Neural progenitor cell (in vitro differentiated cells): Measurements from ENCODE around the gene KRT82. TPM values are rescaled to one million over a fixed set of nuclear protein-coding genes. Genes with fewer than 3 reads are reported as not detected.

Experiments used
- DNase-seq: peaks from one replicate; pipeline ENCODE4 v3.0.0-alpha.2; 2016; ENCODE audit warnings: low spot score
- H2AFZ ChIP-seq: fragments of 200-600 bp; sonication (generic); replicated peaks from 2 replicates; pipeline ENCODE4 v1.6.1; 2016; ENCODE audit warnings: antibody characterized with exemption
- H3F3A ChIP-seq: fragments of 200-600 bp; sonication (generic); 2 replicates; pipeline ENCODE4 v1.6.1; 2016; ENCODE audit warnings: antibody characterized with exemption, low read depth
- H3K27ac ChIP-seq: fragments of 200-600 bp; sonication (generic); 2 replicates; pipeline ENCODE4 v1.5.1; 2016; ENCODE audit warnings: mild to moderate bottlenecking
- H3K27me3 ChIP-seq: fragments of 200-600 bp; sonication (generic); 2 replicates; pipeline ENCODE4 v1.6.1; 2016; ENCODE audit warnings: mild to moderate bottlenecking, moderate library complexity
- H3K36me3 ChIP-seq: fragments of 200-600 bp; sonication (generic); 2 replicates; pipeline ENCODE4 v1.5.1; 2016
- H3K4me1 ChIP-seq: fragments of 200-600 bp; sonication (generic); 2 replicates; pipeline ENCODE4 v1.6.1; 2016; ENCODE audit warnings: mixed run types
- H3K4me2 ChIP-seq: fragments of 200-600 bp; sonication (generic); 2 replicates; pipeline ENCODE4 v1.6.1; 2016
- H3K4me3 ChIP-seq: fragments of 200-600 bp; sonication (generic); 2 replicates; pipeline ENCODE4 v1.5.1; 2016
- H3K79me2 ChIP-seq: fragments of 200-600 bp; sonication (generic); 2 replicates; pipeline ENCODE4 v1.6.1; 2016; ENCODE audit warnings: low read depth
- H3K9ac ChIP-seq: fragments of 200-600 bp; sonication (generic); 2 replicates; pipeline ENCODE4 v1.6.1; 2016
- H3K9me3 ChIP-seq: fragments of 200-600 bp; sonication (generic); 2 replicates; pipeline ENCODE4 v1.5.1; 2016; ENCODE audit warnings: low read depth
- H4K20me1 ChIP-seq: fragments of 200-600 bp; sonication (generic); 2 replicates; pipeline ENCODE4 v1.6.1; 2016; ENCODE audit warnings: low read depth
- H3K27ac Mint-ChIP-seq: 3 replicates; pipeline ENCODE4 v1.8.0; 2021; ENCODE audit warnings: mixed read lengths
- H3K27me3 Mint-ChIP-seq: 2 replicates; pipeline ENCODE4 v1.8.0; 2022; ENCODE audit warnings: low read depth, mild to moderate bottlenecking, inconsistent platforms, moderate library complexity, mixed read lengths; ENCODE audit not compliant: insufficient read depth
- H3K36me3 Mint-ChIP-seq: 3 replicates; pipeline ENCODE4 v1.8.0; 2021; ENCODE audit warnings: mixed read lengths
- H3K4me1 Mint-ChIP-seq: 3 replicates; pipeline ENCODE4 v1.8.0; 2021; ENCODE audit warnings: mixed read lengths
- H3K4me3 Mint-ChIP-seq: 3 replicates; pipeline ENCODE4 v1.8.0; 2021; ENCODE audit warnings: mild to moderate bottlenecking, moderate library complexity, mixed read lengths
- H3K9me3 Mint-ChIP-seq: 3 replicates; pipeline ENCODE4 v1.8.0; 2020; ENCODE audit warnings: mixed read lengths
- EZH2 ChIP-seq: fragments of 200-600 bp; sonication (generic); IDR thresholded peaks from 2 replicates; pipeline ENCODE4 v1.6.1; 2017; ENCODE audit warnings: antibody characterized with exemption, mild to moderate bottlenecking, moderate library complexity
- EZH2phosphoT487 ChIP-seq: fragments of 200-600 bp; sonication (generic); IDR thresholded peaks from 2 replicates; pipeline ENCODE4 v1.6.1; 2017; ENCODE audit warnings: antibody characterized with exemption
- total RNA-seq: library from RNA; depleted of rRNA; stranded (reverse); fragments of >200 nt; gene quantifications from 2 replicates; pipeline ENCODE4 v1.2.3, GENCODE V29; 2015; ENCODE audit warnings: low replicate concordance
- TF ChIP-seq, protein P1 (sequence below): fragments of 200-600 bp; sonication (generic); IDR thresholded peaks from 2 replicates; pipeline ENCODE4 v1.5.1; 2017; ENCODE audit warnings: antibody characterized with exemption, mild to moderate bottlenecking

Gene KRT82
- total RNA-seq, 1 donor from 2014 or later = not detected

- H3K27ac Mint-ChIP-seq = no peak within 1 kb of the TSS
- H3K27me3 ChIP-seq = no peaks in the 10 kb centered on the region
Measured at GRCh38 chr12:52385226-52385702, 20.9 kb downstream of the KRT82 start, which contains the start of gene KRT84. KRT84 (minus strand) TSS chr12:52385652; CDS start chr12:52385585, 67 bp downstream.

DNA sequence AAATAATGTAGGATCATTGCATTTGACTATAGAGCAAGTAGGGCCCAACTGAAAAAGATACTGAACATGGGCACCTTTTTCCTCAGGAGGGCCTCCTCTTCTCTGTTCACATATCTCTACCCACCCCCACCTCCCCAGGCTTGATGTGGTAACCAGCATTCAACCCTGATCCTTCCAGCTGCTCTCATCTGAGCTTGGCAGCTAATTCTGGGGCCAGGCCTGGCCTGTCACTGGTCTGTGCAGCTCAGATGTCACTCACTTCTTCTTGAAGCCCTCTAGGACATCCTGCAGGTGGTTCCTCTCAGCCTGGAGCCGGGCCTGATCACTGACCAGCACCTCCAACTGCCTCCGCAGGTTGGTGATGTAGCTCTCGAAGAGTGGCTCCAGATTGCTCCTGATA lies 22.8 kb downstream of the KRT82 start:
- no peak overlapping the region for H3K27ac ChIP-seq
- no peak overlapping the region for H2AFZ ChIP-seq
- no peaks in the 10 kb centered on the region for H3K36me3 ChIP-seq
- Mint-ChIP-seq H3K27me3 (peaks cover 3% of the 10 kb centered on the region), H3K4me1 (no peaks in the 10 kb centered on the region), H3K9me3 (no peaks in the 10 kb centered on the region), H3K27ac (no peak overlapping the region), H3K4me3 (no peak overlapping the region), H3K36me3 (no peaks in the 10 kb centered on the region)
- no peak for DNase-seq
- no peaks in the 10 kb centered on the region for H3K4me1 ChIP-seq
- no peak for TF ChIP-seq EZH2
- H3F3A ChIP-seq = no peaks in the 10 kb centered on the region
- H3K9ac ChIP-seq = no peak overlapping the region
- H3K4me2 ChIP-seq = no peak overlapping the region
- no peaks in the 10 kb centered on the region for H3K79me2 ChIP-seq
- H3K4me3 ChIP-seq = no peak overlapping the region
- no peaks in the 10 kb centered on the region for H4K20me1 ChIP-seq
- H3K9me3 ChIP-seq = no peaks in the 10 kb centered on the region
- H3K27me3 ChIP-seq = no peaks in the 10 kb centered on the region

More at GRCh38 chr12:52385226-52385702, 20.9 kb downstream of the KRT82 start, which contains the start of gene KRT84:
- no peak within 1 kb of the TSS for H3K4me2 ChIP-seq
- H3K4me3 ChIP-seq = no peak within 1 kb of the TSS
- H3F3A ChIP-seq = no peaks in the 10 kb centered on the region
- H3K9me3 ChIP-seq = no peaks in the 10 kb centered on the region
- no peak within 1 kb of the TSS for H3K9ac ChIP-seq
- Mint-ChIP-seq H3K4me3 (no peak within 1 kb of the TSS), H3K4me1 (peaks cover 8% of the 10 kb centered on the region), H3K27me3 (peaks cover 9% of the 10 kb centered on the region), H3K36me3 (no peaks in the 10 kb centered on the region), H3K9me3 (no peaks in the 10 kb centered on the region)
- no peak within 1 kb of the TSS for H2AFZ ChIP-seq
- H3K27ac ChIP-seq = no peak within 1 kb of the TSS
- H3K4me1 ChIP-seq = no peaks in the 10 kb centered on the region
- H4K20me1 ChIP-seq = no peaks in the 10 kb centered on the region
- H3K79me2 ChIP-seq = no peaks in the 10 kb centered on the region
- TF ChIP-seq EZH2 (no peak), EZH2phosphoT487 (no peak)
- TF ChIP-seq, protein P1, sequence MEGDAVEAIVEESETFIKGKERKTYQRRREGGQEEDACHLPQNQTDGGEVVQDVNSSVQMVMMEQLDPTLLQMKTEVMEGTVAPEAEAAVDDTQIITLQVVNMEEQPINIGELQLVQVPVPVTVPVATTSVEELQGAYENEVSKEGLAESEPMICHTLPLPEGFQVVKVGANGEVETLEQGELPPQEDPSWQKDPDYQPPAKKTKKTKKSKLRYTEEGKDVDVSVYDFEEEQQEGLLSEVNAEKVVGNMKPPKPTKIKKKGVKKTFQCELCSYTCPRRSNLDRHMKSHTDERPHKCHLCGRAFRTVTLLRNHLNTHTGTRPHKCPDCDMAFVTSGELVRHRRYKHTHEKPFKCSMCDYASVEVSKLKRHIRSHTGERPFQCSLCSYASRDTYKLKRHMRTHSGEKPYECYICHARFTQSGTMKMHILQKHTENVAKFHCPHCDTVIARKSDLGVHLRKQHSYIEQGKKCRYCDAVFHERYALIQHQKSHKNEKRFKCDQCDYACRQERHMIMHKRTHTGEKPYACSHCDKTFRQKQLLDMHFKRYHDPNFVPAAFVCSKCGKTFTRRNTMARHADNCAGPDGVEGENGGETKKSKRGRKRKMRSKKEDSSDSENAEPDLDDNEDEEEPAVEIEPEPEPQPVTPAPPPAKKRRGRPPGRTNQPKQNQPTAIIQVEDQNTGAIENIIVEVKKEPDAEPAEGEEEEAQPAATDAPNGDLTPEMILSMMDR = no peak
- no peaks in the 10 kb centered on the region for H3K36me3 ChIP-seq
- DNase-seq = no peak

DNA sequence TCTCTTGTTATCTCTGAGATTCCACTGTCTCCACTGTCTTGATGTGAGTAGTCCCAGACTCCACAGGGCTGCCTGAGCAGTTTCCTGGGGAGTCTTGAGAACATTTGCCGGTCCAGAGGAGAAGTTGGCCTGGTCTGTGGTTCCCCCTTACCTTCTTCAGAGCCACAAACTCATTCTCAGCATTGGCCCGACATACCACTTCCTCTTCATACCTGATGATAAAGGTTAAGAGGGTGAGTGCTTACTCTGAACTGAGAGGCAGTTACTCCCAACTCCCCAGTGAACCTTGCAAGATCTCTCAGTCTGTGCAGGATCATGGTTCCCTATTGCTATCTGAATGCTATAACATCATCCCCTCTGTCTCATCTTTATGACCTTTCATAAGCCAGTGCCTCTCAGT lies 23.3 kb downstream of the KRT82 start:
- H3K36me3 Mint-ChIP-seq = no peaks in the 10 kb centered on the region

GRCh38 chr12:52381206-52381605 lies 24.9 kb downstream of the KRT82 start:
- TF ChIP-seq, protein P1 = no peak
- TF ChIP-seq EZH2 = no peak
- no peak for TF ChIP-seq EZH2phosphoT487
- no peaks in the 10 kb centered on the region for H3K4me1 ChIP-seq
- H3K36me3 ChIP-seq = no peaks in the 10 kb centered on the region
- Mint-ChIP-seq H3K9me3 (no peaks in the 10 kb centered on the region), H3K4me3 (no peak overlapping the region), H3K36me3 (no peaks in the 10 kb centered on the region), H3K4me1 (no peaks in the 10 kb centered on the region), H3K27me3 (peaks cover 3% of the 10 kb centered on the region), H3K27ac (no peak overlapping the region)
- H3K27me3 ChIP-seq = no peaks in the 10 kb centered on the region
- no peaks in the 10 kb centered on the region for H4K20me1 ChIP-seq
- no peak overlapping the region for H3K9ac ChIP-seq
- H3K9me3 ChIP-seq = no peaks in the 10 kb centered on the region
- no peaks in the 10 kb centered on the region for H3F3A ChIP-seq
- no peaks in the 10 kb centered on the region for H3K79me2 ChIP-seq
- H3K4me2 ChIP-seq = no peak overlapping the region
- no peak for DNase-seq
- H2AFZ ChIP-seq = no peak overlapping the region
- no peak overlapping the region for H3K4me3 ChIP-seq
- H3K27ac ChIP-seq = no peak overlapping the region

More for the DNA sequence above, 23.3 kb downstream of the KRT82 start:
- Histone ChIP-seq H3K27me3 (no peaks in the 10 kb centered on the region), H3K4me2 (no peak overlapping the region), H3K9ac (no peak overlapping the region), H3K4me3 (no peak overlapping the region), H4K20me1 (no peaks in the 10 kb centered on the region), H2AFZ (no peak overlapping the region), H3K27ac (no peak overlapping the region), H3K4me1 (no peaks in the 10 kb centered on the region), H3K9me3 (no peaks in the 10 kb centered on the region), H3K79me2 (no peaks in the 10 kb centered on the region), H3K36me3 (no peaks in the 10 kb centered on the region), H3F3A (no peaks in the 10 kb centered on the region)
- TF ChIP-seq, protein P1 = no peak
- no peak for TF ChIP-seq EZH2
- TF ChIP-seq EZH2phosphoT487 = no peak
- Mint-ChIP-seq H3K27me3 (peaks cover 3% of the 10 kb centered on the region), H3K4me1 (no peaks in the 10 kb centered on the region), H3K9me3 (no peaks in the 10 kb centered on the region), H3K27ac (no peak overlapping the region), H3K4me3 (no peak overlapping the region)
- DNase-seq = no peak
